ACC112 (cell line): ENCODE measurements around the gene PCDHA1.

ENCODE experiments used
- H2AFZ ChIP-seq: fragments of 200-600 bp; sonication (generic); one replicate; pipeline ENCODE4 v1.6.0; 2017; ENCODE audit warnings: antibody characterized with exemption, low read length; ENCODE audit not compliant: unreplicated experiment
- H3K27ac ChIP-seq: fragments of 200-600 bp; sonication (generic); 2 replicates; pipeline ENCODE4 v1.5.1; 2014; ENCODE audit warnings: low read depth, mild to moderate bottlenecking, antibody characterized with exemption, low read length, moderate library complexity
- H3K27me3 ChIP-seq: fragments of 200-600 bp; sonication (generic); 2 replicates; pipeline ENCODE4 v1.6.1; 2014; ENCODE audit warnings: mild to moderate bottlenecking, antibody characterized with exemption, low read length, moderate library complexity, mixed read lengths; ENCODE audit not compliant: insufficient read depth
- H3K36me3 ChIP-seq: fragments of 200-600 bp; sonication (generic); 2 replicates; pipeline ENCODE4 v1.6.1; 2016; ENCODE audit warnings: mild to moderate bottlenecking, antibody characterized with exemption, low read length, moderate library complexity, mixed read lengths; ENCODE audit not compliant: insufficient read depth
- H3K4me1 ChIP-seq: fragments of 200-600 bp; sonication (generic); one replicate; pipeline ENCODE4 v1.6.1; 2016; ENCODE audit warnings: low read length, mixed read lengths; ENCODE audit not compliant: insufficient read depth, unreplicated experiment, control insufficient read depth
- H3K4me3 ChIP-seq: fragments of 200-600 bp; sonication (generic); 2 replicates; pipeline ENCODE4 v1.5.1; 2014; ENCODE audit warnings: mild to moderate bottlenecking, low read depth, low read length
- H3K79me2 ChIP-seq: fragments of 200-600 bp; sonication (generic); one replicate; pipeline ENCODE4 v1.6.0; 2016; ENCODE audit warnings: low read length; ENCODE audit not compliant: control insufficient read depth, unreplicated experiment, insufficient read depth

Gene PCDHA1

GRCh38 chr5:140973550-140973949 is 187.6 kb downstream of the PCDHA1 start:
- no peaks in the 10 kb centered on the region for H3K36me3 ChIP-seq
- no peaks in the 10 kb centered on the region for H3K4me1 ChIP-seq
- no peaks in the 10 kb centered on the region for H3K27me3 ChIP-seq
- no peak overlapping the region for H3K27ac ChIP-seq
- H3K4me3 ChIP-seq = no peak overlapping the region
- H3K79me2 ChIP-seq = no peaks in the 10 kb centered on the region
- no peak overlapping the region for H2AFZ ChIP-seq

- Histone ChIP-seq H3K4me1 (no peaks in the 10 kb centered on the region), H3K27me3 (no peaks in the 10 kb centered on the region), H2AFZ (no peak overlapping the region), H3K79me2 (no peaks in the 10 kb centered on the region), H3K27ac (no peak overlapping the region), H3K4me3 (no peak overlapping the region), H3K36me3 (no peaks in the 10 kb centered on the region)
Observed at GRCh38 chr5:140977003-140977402, 191.1 kb downstream of the PCDHA1 start.

GRCh38 chr5:140978260-140978659 is 192.3 kb downstream of the PCDHA1 start:
- no peaks in the 10 kb centered on the region for H3K36me3 ChIP-seq
- no peak overlapping the region for H3K4me3 ChIP-seq
- H3K79me2 ChIP-seq = no peaks in the 10 kb centered on the region
- H3K27ac ChIP-seq = no peak overlapping the region
- H2AFZ ChIP-seq = no peak overlapping the region
- H3K27me3 ChIP-seq = no peaks in the 10 kb centered on the region
- H3K4me1 ChIP-seq = no peaks in the 10 kb centered on the region

GRCh38 chr5:140978983-140979382 is 193.0 kb downstream of the PCDHA1 start:
- H3K27ac ChIP-seq = no peak overlapping the region
- H2AFZ ChIP-seq = no peak overlapping the region
- H3K27me3 ChIP-seq = no peaks in the 10 kb centered on the region
- H3K36me3 ChIP-seq = no peaks in the 10 kb centered on the region
- H3K4me1 ChIP-seq = no peaks in the 10 kb centered on the region
- H3K4me3 ChIP-seq = no peak overlapping the region
- no peaks in the 10 kb centered on the region for H3K79me2 ChIP-seq

- no peaks in the 10 kb centered on the region for H3K79me2 ChIP-seq
- no peak overlapping the region for H3K27ac ChIP-seq
- no peak overlapping the region for H3K4me3 ChIP-seq
- no peaks in the 10 kb centered on the region for H3K4me1 ChIP-seq
- no peaks in the 10 kb centered on the region for H3K36me3 ChIP-seq
- H2AFZ ChIP-seq = no peak overlapping the region
- H3K27me3 ChIP-seq = no peaks in the 10 kb centered on the region
Observed at GRCh38 chr5:140982083-140982716, 196.3 kb downstream of the PCDHA1 start.

- Histone ChIP-seq H3K36me3 (no peaks in the 10 kb centered on the region), H2AFZ (no peak overlapping the region), H3K27ac (no peak overlapping the region), H3K4me1 (no peaks in the 10 kb centered on the region), H3K79me2 (no peaks in the 10 kb centered on the region), H3K27me3 (no peaks in the 10 kb centered on the region), H3K4me3 (no peak overlapping the region)
Observed at GRCh38 chr5:140986117-140986521, 200.2 kb downstream of the PCDHA1 start.

- Histone ChIP-seq H3K4me1 (no peaks in the 10 kb centered on the region), H3K79me2 (no peaks in the 10 kb centered on the region), H3K27me3 (no peaks in the 10 kb centered on the region), H3K36me3 (no peaks in the 10 kb centered on the region), H2AFZ (no peak overlapping the region), H3K4me3 (no peak overlapping the region), H3K27ac (no peak overlapping the region)
Observed at GRCh38 chr5:140988100-140988499, 202.2 kb downstream of the PCDHA1 start.

- Histone ChIP-seq H3K4me1 (no peaks in the 10 kb centered on the region), H3K27ac (no peak overlapping the region), H3K27me3 (no peaks in the 10 kb centered on the region), H2AFZ (no peak overlapping the region), H3K79me2 (no peaks in the 10 kb centered on the region), H3K36me3 (no peaks in the 10 kb centered on the region), H3K4me3 (no peak overlapping the region)
Observed at GRCh38 chr5:140988608-140989007, 202.7 kb downstream of the PCDHA1 start.

- Histone ChIP-seq H3K27me3 (no peaks in the 10 kb centered on the region), H3K4me1 (no peaks in the 10 kb centered on the region), H3K27ac (no peak overlapping the region), H3K4me3 (no peak overlapping the region), H2AFZ (no peak overlapping the region), H3K36me3 (no peaks in the 10 kb centered on the region), H3K79me2 (no peaks in the 10 kb centered on the region)
Observed at GRCh38 chr5:140989254-140990020, 203.5 kb downstream of the PCDHA1 start.

- no peak overlapping the region for H3K4me3 ChIP-seq
- no peak overlapping the region for H3K27ac ChIP-seq
- no peaks in the 10 kb centered on the region for H3K36me3 ChIP-seq
Observed at GRCh38 chr5:140992828-140993227, 206.9 kb downstream of the PCDHA1 start.

GRCh38 chr5:140996060-140996459 is 210.1 kb downstream of the PCDHA1 start:
- Histone ChIP-seq H3K27ac (no peak overlapping the region), H3K36me3 (no peaks in the 10 kb centered on the region), H3K4me1 (no peaks in the 10 kb centered on the region), H2AFZ (no peak overlapping the region), H3K79me2 (no peaks in the 10 kb centered on the region), H3K4me3 (no peak overlapping the region), H3K27me3 (0 out of 2 replicates have a peak, but pooled peaks cover under 1% of the 10 kb centered on the region)

More at GRCh38 chr5:140992828-140993227, 206.9 kb downstream of the PCDHA1 start:
- no peaks in the 10 kb centered on the region for H3K4me1 ChIP-seq
- no peaks in the 10 kb centered on the region for H3K79me2 ChIP-seq
- H3K27me3 ChIP-seq = no peaks in the 10 kb centered on the region
- H2AFZ ChIP-seq = no peak overlapping the region
